GM18870 (cell line): ENCODE data around the gene IL1RL1.

Experiments
- ATAC-seq: cut with Tn5 transposase; IDR thresholded peaks from one replicate; pipeline ENCODE4 v1.9.1; 2021; ENCODE audit warnings: moderate library complexity; ENCODE audit not compliant: unreplicated experiment

IL1RL1 gene

DNA sequence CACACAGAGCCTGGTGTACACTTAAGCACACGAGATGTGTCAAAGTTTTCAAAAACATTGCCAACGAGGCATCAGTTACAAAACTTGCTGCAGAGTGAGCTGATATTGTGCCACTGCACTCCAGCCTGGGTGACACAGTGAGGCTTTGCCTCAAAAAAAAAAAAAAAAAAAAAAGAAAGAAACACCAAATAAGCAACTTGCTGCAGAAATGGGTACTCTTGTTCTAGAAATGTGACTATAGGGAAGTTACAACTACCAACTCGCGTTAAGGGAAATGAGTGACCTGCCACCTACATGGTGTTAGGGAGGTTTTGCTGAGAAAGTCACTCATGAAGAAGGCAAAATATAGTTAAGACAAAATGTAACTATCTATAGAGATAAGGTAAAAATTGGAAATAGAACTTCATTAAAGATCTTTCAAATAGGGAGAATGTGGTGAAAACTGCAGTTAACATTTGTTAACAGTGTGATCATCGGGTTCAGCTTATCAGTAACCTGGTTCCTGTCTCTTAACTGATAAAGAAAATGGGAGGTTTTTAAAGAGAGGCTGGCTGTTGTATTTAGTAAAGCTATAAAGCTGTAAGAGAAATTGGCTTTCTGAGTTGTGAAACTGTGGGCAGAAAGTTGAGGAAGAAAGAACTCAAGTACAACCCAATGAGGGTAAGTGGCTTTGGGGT lies at the start of gene IL1RL1:
TSS of gene IL1RL1 (plus strand) at position 600 of the 677 bp plus-strand sequence. CDS start 26,702 bp downstream, outside the sequence.
- no peak for ATAC-seq

DNA sequence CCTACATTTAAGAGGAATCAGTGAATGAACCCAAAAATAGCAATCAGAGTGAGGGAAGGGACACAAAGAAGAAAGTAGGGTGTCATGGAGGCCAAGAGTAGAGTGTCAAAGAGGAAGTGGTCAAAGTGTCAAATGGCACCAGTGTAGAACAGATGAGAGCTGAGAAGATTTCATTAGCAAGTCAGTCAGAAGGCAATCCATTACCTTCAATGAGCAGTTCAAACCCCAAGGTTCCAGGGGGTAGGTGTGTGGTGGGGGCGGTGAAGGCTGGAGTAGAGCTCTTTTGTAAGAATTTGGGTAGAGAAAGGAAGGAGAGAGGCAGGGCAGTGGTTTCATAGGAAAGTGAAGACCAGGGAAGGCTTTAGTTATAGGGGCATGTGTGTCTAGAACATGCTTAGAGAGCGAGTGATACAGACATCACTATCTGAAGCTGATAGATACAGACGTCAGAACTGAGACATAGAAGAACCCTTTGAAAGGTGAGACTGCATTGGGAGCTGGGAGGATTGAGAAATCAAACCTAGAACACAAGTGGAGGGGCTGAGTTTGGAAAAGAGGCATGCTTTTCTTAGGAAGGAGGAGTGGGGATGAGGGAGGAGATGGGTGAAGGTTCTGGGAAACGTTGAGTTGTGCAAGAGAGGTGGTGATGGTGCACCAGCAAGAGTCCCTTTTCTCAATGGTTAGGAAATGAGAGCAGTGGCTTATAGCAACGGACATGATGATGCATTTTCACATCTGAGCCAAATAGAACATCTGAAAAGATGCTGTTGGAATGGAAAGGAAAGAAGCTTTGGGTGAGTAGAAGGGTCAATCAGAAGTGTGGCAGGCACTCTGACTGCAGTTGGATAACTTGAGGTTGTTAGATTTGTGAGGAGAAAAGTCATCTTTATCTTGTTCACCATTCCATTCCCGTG lies 48.9 kb upstream of the IL1RL1 start:
- no peak for ATAC-seq

DNA sequence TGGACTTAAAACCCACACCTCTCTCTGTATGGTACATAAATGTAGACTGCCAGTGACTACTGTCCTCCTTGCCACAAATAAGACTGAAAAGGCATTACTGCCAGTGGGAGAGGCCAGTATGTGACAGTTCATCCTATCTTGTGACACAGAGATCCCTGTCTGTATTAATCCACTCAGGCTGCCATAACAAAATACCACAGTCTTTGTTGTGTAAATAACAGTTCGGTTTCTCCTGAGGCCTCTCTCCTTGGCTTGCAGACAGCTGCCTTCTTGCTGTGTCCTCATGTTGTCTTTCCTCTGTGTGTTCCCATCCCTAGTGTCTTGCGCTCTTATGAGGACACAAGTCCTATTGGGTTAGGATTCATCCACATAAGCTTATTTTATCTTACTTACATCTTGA lies 46.4 kb upstream of the IL1RL1 start:
- no peak for ATAC-seq

DNA sequence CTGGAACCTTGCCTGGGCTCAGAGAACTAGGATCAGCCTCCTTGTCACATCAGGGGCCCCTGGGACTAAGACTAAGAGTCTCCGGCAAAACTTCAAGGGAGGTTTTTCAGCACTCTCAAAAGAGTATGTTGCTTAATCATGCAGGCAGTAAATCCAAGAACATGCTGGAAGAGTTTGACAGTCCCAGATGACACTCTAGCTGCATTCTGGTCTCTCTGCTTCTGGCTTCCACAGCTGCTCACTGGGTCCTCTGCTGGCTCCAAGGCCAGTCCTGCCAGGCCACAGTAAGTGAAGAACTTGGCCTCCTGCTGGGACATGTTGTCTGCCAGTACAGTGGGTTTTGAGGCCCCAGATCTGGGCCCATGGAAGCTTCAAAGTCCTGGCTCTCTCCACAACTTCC lies 45.2 kb upstream of the IL1RL1 start:
- ATAC-seq, result no peak

DNA sequence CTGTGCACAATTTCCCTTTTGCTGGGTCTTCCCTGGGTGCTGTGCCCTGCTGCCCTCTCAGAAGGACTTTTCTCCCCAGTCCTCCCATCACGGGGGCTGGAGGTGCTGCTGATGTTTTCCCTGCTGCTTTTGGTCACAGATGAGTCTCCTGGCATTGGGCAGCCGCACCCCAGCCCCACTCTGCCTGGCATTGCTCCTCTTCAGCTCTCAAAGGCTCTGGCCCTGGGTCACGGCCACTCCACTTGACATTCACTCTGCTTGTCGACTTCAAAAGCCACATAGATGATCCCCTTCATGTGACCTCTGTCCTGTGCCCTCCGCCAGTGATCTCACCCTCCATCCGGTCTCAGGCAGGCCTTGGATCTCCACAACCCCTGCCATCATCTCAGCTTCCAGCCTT lies 43.6 kb upstream of the IL1RL1 start:
- no peak for ATAC-seq

DNA sequence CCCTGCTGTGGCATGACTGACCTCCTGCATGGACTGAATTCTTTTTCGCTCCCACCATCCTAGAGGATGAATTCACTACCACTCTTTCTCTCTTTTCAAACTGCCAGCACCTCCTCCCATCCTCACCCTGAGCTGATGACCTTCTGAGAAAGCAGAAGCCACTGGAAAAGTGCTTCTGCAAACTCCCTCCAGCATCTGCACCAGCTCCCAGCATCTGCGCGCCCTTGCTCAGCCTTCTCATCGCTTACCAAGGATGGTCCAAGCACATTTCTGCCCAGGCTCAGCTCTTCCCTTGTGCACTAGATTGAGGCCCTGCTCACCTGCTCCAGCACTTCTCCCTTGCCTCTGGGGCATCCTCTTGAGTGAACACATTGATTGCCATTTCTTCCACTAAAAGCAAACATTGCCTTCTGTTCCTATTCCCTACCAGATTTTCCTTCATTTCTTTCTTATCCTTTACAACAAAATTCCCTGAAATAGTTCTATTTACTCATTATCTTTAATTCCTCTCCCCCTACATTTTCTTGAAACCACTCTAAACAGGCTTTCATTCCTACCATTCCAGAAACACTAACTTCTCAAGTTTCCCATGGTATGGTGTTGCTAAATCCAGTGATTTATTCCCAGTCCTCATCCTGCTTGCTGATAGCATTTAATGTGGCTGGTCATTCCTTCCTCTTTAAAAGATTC lies 42.7 kb upstream of the IL1RL1 start:
- no peak for ATAC-seq

DNA sequence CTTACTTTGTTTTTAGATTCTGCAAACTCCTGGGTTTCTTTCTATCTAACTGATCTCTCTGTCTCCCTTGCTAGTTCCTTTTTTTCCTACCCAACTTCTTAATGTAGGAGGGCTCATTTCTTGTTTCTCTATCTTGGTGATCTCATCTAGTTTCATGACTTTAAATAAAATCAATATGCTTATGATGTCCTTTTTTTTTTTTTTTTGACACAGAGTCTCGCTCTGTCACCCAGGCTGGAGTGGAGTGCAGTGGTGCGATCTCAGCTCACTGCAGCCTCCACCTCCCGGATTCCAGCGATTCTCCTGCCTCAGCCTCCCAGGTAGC lies 42.2 kb upstream of the IL1RL1 start:
- no peak for ATAC-seq

DNA sequence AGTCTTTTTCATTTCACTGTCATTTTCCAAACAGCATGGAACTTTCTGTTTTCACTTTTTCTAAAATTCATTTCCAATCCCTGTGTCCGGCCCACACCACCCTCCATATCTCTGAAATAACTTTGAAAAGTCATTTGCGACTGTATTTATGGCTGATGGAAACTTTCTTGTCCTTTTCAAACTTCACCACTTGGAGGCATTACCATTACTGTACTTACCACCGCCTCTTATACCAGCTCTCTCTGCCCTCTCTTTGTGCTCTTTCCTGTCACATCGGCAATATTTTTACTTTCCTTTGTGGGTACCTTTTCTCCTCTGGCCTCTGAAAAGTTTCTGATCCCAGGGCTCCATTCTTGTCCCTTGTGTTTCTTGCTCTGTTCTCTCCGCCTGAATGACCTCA lies 39.5 kb upstream of the IL1RL1 start:
- no peak for ATAC-seq

DNA sequence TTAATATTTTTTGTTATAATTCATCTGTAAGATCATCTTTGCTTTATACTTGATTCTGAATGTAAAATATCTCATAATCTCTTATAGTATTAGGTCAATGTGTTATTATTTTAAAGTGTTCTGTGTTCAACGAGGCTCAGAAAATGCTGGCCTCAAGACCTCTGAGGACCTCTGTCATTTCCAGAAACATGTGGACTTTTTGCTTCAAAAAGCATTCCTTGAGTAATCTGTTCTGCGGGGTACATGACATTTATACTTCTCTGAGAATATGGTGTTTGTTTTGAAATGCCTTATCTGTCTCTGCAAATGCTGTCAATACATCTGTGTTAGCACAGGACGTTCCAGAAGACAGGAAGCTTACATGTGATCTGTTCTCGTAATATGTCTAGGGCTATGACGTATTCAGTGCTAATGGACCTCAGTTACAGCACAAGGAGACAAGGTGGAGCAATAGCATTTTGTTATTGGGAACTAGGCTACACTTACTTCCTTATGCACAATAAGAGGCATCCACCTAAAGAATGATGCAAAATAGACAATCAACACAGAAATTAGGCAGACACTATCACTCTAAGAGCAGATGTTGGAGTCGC lies 37.6 kb upstream of the IL1RL1 start:
- no peak for ATAC-seq

DNA sequence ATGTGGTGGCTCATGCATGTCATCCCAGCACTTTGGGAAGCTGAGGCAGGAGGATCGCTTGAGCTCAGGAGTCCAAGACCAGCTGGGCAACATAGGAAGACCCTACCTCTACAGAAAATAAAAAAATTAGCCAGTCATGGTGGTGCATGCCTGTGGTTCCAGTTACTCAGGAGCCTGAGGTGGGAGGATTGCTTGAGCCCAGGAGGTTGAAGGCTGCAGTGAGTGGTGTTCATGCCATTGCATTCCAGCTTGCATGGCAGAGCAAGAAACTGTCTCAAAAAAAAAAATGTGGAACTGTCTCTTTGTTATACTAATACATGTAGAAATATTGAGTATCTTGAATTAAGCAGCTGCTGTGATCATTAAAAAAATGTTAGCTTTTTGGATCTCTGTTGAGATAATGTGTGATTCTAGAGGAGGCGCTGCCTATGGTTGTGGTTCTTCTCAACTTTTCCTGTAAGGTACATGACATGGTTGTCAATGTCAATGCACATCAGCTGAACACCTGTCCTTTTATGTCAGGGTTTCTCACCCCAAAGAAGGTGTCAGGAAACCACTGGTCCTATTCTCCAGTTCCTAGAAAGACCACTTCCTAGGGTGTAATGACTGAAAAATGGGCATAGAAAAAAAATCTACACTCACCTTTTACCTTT lies 34.7 kb upstream of the IL1RL1 start:
- ATAC-seq, result no peak

DNA sequence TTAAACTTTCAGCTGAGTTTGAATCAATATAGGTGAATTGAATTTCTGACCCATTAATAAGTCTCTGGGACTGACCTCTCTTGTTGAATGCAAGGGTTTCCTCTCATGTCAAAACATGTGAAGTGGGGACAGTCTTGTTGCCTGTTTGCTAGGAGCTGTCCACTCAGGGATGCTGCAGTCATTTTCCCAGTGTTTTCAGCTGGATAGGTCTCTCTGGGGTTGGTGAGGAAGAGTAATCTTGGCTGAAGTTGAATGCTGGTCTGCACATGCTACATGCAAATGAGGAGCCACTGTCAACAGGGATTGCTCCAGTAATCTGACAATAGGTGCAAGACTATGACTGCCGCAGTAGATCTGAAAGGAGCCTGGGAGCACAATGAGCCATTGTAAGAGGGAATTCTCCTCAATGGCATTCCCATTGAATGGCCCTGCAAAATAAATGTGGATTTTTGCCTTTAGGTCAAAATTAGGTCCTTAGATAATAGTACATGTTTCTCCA lies 34.1 kb upstream of the IL1RL1 start:
- no peak for ATAC-seq

DNA sequence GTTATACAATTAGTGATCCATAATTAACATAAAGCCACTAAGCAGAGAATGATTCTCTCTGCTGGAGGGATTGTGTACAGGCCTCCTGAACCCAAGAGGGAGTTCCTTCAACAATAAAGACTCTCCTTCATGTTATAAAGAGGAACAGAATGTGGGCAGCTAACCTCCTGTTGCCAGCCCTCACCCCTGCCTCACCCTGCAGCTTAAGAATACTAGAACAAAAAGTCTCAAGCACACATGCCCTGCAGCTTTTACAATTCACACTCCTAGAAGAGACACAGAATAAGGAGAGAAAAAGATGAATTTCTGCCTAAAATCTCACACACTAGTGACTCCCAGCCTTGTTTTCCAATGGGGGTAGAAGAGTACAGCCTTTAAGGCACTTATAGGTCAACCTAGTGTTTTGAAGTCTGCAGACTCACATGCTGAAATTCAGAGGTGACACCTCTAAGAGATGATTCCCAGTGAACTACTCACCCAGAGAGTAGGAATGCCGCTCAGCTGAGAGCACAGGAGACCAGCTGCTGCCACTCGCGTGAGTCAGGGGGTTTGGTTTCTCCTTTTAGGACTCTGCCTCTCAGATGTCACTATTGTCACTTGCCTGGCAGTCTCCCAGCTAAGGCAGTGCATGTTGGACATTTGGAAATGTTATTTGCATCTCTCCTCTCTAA lies 32.5 kb upstream of the IL1RL1 start:
- no peak for ATAC-seq

DNA sequence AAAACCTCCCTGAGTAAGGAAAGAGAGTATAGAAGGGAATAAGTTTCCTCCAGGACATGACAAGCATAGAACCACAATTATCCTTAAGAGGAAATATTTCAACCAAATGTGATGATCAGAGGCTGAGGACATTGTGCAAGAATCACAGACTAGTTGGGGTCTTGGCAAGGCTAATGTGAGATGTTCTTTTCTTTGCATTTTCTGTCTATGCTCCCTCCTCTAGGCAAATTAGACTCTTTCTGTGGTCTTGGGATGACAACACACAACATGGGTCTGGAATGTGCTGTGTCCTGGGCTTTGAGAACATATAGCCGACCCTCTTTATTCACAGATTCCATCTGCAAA lies 32.0 kb upstream of the IL1RL1 start:
- ATAC-seq, result no peak

DNA sequence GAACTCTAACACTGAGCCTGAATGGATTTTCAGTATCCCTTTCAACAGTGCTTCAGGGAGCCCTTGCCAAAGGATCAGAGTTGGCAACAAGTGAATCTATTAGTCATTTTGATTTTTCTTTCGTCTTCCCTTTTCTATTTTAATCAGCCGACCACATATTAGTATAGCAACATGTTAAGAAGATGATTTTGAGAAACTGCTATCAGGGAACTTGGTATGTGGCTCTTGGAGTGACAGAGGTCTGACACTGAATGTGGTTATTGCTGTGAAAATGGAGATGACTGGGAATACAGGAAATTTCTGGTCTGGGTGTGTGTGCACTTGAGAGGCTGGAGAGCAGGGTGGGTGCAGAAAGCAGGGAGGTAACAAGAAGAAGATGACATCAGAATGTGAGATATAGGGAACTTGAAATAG lies 28.7 kb upstream of the IL1RL1 start:
- no peak for ATAC-seq

DNA sequence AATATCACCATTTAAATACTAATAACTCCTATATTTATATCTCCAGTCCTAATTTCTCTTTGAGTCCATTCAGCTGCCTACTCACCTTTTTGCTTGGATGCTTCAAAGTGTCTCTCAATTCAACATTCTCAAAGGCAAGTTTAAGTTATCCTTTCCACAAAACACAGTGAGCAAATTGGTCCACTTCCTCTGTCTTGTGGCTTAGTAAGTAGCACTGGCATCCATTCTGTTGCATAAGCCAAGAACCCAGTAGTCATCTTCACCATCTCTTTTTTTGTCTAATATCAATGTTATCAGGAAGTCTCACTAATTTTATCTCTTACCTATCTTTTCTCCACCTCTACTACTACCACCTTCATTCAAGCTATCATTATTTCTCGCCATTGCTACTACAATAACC lies 27.4 kb upstream of the IL1RL1 start:
- no peak for ATAC-seq

DNA sequence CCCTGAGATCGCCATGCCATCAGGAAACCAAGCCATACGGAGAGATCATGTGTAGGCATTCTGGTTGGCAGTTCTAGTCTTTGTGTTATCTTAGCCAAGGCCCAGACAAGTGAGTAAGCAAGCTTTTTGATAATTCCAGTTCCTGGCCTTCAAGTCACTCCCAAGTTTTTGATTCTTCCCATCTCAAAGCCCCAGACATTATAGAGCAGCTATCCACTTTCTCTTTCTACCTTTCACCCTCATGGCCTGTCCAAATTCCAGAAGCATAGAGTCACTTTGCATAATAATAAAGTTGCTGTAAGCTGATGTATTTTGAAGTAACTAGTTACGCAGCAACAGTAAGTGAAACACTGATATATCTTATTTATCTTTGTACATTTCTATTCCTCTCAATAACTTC lies 26.8 kb upstream of the IL1RL1 start:
- ATAC-seq, result no peak

DNA sequence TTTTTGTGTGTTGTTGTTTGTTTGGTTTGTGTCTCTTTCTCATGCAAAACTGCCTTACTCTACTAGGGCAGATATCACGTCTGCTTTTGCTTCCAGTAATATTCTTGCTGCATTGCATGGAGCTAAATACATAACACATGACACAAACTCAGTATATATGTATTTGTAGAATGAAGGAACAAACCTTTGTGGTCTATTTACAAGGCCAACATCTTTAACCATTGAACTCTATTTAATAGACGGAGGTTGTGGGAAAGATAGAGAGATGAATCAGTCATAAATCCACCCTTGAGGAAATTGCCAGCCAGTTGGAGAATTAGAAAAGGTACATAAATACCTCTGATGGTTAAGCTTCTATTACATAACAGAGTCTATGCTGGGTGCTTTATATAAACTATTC lies 26.0 kb upstream of the IL1RL1 start:
- no peak for ATAC-seq

DNA sequence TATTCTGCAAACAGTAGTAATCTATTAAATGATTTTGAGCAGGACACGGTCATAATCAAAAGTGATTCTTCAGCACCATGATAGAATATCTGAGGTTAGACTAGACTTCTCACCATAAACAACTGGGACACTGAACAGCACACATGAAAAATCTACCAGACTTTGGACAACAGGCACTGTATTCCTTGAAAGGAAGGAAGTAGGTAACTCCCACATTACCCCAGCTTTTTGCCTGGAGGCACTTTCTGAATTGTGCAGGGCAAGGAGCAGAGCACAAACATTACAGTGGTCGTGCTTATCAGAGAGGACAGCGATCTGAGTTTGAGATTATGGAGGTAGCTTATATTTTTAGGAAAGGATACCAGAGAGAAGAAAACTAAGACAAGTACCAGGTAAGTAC lies 25.3 kb upstream of the IL1RL1 start:
- ATAC-seq, result no peak

DNA sequence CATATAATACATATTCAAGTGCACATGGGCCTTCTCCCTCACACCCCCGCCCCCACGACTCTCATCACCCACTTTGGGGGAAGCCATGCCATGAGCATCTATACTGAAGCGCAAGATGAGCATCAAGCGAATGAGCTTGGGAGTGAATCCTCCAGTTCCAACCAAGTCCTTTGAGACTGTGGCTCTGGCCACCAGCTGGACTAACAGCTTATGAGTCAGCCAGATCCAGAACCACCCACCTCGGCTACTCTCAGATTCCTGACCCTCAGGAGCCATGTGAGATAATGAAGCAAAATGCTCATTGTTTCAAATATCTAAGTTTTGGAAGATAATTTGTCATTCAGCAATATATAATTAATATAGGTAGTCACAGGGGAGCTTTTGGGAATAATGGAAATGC lies 22.2 kb upstream of the IL1RL1 start:
- ATAC-seq, result no peak

DNA sequence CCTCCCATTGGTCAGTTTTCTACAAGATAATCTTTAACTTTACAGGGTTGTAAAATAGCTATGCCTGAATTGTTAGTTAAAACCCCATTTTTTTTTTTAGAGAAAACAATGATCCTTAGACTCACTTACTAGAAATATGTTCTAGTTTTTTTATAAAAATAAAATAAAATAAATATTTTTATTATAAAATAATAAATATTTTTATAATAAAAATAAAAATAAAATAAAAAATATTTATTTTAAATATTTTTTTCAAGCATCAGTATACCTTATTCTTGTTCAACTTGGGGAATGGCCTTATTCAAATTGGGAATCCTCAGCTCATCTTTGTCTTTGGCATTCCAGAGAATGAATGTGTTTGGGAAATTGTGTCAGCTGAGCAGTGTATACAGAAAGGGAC lies 20.8 kb upstream of the IL1RL1 start:
- ATAC-seq, result no peak
